Fibroblast of skin of scalp (primary cell): Measurements from ENCODE around the gene KMT5C.
A peak's percentile ranks its signal among the peaks of the same experiment; 100 is the strongest.

Experiments
- DNase-seq: peaks from one replicate; pipeline ENCODE4 v3.0.0-alpha.2; 2013

The KMT5C gene

GRCh38 chr19:55369653-55370304, 30.1 kb downstream of the KMT5C start:
- peak; percentile 85 for DNase-seq

- DNase-seq: peak; percentile 81
Observed at GRCh38 chr19:55370305-55370988, 30.8 kb downstream of the KMT5C start, which contains the start of gene IL11. Gene IL11, minus strand, starts transcription at chr19:55370463. Its CDS starts 153 bp downstream, at chr19:55370310.

- DNase-seq: peak; percentile 77
Observed at GRCh38 chr19:55372316-55373081, 32.8 kb downstream of the KMT5C start.

GRCh38 chr19:55373306-55373992, 33.8 kb downstream of the KMT5C start:
- DNase-seq: no peak

GRCh38 chr19:55373993-55374757, 34.5 kb downstream of the KMT5C start:
- DNase-seq: peak; percentile 35

- DNase-seq: no peak
Observed at GRCh38 chr19:55376241-55376933, 36.7 kb downstream of the KMT5C start, which contains the start of gene TMEM190. Gene TMEM190, plus strand, starts transcription at chr19:55376826. Its CDS starts 28 bp downstream, at chr19:55376854.

GRCh38 chr19:55377356-55378131, 37.9 kb downstream of the KMT5C start:
- DNase-seq: no peak

GRCh38 chr19:55379174-55379573, 39.5 kb downstream of the KMT5C start:
- DNase-seq: no peak

- DNase-seq: no peak
Observed at GRCh38 chr19:55382013-55382412, 42.3 kb downstream of the KMT5C start.

GRCh38 chr19:55382522-55383054, 42.9 kb downstream of the KMT5C start:
- DNase-seq: no peak

GRCh38 chr19:55383279-55384130, 43.8 kb downstream of the KMT5C start:
- peak; percentile 64 for DNase-seq

- DNase-seq: no peak
Observed at GRCh38 chr19:55384131-55384919, 44.6 kb downstream of the KMT5C start, which contains the start of gene TMEM238. Gene TMEM238, minus strand, starts transcription at chr19:55384292. Its CDS starts 33 bp downstream, at chr19:55384259.

GRCh38 chr19:55384920-55385723, 45.4 kb downstream of the KMT5C start:
- peak; percentile 96 for DNase-seq

GRCh38 chr19:55385724-55386492, 46.2 kb downstream of the KMT5C start, which contains the start of gene RPL28:
Gene RPL28, plus strand, starts transcription at chr19:55385932. Its CDS starts 426 bp downstream, at chr19:55386358.
- peak; percentile 98 for DNase-seq

GRCh38 chr19:55386493-55386971, 46.9 kb downstream of the KMT5C start:
- DNase-seq: no peak
